GM12801 (cell line): ENCODE measurements around the gene CPB2.

Experiments
- TF ChIP-seq, protein P1 (sequence below): IDR thresholded peaks from one replicate; pipeline ENCODE4 v1.5.1; 2011; ENCODE audit warnings: control low read depth; ENCODE audit not compliant: insufficient read length; ENCODE audit errors: extremely low read depth

CPB2 gene

DNA sequence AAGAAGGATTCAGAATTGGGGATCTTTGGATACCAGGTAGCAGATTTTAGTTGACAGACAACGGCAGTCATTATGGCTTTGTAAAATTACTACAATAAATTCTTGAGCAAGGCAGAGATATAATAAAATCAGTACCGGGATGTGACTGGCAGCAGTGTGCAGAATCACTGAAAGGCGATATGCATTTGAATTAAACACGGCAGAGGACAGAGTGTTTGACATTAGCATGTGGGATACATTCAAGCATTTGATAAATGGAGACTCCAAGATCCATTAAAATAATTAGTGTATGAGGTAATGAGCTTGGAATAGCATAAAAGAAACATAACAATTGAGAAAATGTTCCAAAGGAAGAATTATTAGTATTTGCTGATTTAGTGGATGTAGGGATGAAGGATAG, 40.3 kb upstream of the CPB2 start:
- TF ChIP-seq, protein P1, sequence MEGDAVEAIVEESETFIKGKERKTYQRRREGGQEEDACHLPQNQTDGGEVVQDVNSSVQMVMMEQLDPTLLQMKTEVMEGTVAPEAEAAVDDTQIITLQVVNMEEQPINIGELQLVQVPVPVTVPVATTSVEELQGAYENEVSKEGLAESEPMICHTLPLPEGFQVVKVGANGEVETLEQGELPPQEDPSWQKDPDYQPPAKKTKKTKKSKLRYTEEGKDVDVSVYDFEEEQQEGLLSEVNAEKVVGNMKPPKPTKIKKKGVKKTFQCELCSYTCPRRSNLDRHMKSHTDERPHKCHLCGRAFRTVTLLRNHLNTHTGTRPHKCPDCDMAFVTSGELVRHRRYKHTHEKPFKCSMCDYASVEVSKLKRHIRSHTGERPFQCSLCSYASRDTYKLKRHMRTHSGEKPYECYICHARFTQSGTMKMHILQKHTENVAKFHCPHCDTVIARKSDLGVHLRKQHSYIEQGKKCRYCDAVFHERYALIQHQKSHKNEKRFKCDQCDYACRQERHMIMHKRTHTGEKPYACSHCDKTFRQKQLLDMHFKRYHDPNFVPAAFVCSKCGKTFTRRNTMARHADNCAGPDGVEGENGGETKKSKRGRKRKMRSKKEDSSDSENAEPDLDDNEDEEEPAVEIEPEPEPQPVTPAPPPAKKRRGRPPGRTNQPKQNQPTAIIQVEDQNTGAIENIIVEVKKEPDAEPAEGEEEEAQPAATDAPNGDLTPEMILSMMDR: no peak

DNA sequence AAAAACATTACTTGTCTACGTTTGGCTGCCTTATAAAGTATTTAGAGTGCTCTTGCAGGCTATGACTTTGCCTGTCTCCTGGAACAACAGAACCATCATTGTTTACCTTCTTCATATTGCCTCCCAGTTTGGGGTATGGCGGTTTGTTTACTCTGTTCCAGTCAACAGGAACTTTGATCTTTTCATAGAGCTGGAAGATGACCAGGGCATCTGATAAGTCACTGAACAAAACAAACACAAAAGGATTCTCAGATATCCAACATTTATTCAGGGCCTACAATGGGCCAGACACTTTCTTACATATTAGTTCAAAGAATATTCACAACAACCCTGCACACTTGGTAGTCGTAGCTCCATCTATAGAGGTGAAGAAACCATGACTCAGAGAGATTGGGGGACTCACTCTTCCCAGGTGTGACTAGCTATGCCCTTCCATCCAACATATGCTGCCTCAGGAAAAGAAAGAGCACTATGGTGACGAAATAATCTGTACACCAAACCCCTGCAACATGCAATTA, 38.4 kb upstream of the CPB2 start:
- TF ChIP-seq, protein P1: no peak

DNA sequence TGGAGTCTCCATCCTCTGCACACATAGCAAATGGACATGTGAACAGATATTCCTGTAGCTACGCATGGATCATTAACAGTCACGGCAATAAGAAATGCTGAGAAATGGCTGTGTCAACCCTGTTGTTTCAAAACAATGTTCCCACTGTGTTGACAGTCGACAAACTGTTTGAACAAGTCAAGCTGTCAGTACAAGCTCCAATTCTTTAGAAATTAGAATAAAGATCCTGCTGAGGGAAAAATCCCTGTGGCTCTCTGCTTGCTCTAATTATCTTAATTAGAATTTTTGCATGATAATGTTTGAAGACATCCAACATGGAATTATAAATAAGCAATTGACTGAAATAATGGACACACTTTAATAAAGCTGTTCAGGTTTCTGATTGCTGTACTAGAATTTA, 37.9 kb upstream of the CPB2 start:
- TF ChIP-seq, protein P1: no peak

DNA sequence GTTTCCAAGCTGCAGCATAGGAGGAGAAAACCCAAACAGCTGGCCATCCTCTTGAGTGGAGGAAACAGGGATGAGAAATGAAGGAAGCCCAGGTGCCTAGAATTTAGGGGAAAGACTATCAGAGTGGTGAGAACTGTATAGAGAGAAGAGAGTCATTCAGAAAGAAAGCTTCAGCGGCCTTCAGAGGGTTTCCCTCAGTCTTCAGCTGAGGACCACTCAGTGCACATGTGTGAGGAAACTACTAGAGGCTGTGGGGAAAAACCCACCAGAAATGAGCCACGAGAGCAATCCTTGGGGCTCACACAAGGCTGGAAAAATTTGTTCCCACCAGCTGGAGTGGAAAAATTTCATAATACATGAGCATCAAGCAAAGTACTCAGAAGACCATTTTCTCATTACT, 35.2 kb upstream of the CPB2 start:
- TF ChIP-seq, protein P1: no peak

DNA sequence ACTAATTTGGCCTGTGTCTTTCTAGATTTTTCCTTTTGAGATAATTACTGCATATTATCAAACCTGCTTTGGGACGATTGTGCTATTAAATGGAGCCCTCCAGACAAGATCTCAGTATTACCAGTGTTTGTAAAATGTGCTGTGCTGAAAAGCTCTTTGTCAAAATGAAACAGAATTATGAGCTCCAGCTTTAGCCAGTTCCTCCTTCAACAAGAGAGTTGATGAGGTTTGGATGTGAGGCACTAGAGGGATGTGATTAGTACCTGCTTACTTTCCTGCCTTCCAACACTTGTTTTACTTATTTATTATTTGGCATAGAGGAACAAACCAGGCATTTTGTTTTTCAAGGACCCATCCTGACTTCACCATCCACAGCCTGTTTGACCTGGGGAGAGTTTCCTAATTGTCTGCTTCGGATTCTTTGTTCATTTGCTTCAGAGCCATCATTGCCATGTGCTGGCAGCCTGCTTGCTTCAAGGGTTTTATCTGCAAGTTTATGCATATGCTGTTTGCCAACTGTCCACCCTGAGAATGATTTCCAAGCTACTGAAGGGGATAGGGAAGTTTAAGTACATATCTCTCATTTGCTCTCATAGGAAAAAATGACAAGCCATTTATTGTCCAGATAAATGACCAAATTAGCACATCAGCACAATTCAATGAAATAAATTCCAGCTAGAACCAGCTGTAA, 32.9 kb upstream of the CPB2 start:
- TF ChIP-seq, protein P1: no peak

DNA sequence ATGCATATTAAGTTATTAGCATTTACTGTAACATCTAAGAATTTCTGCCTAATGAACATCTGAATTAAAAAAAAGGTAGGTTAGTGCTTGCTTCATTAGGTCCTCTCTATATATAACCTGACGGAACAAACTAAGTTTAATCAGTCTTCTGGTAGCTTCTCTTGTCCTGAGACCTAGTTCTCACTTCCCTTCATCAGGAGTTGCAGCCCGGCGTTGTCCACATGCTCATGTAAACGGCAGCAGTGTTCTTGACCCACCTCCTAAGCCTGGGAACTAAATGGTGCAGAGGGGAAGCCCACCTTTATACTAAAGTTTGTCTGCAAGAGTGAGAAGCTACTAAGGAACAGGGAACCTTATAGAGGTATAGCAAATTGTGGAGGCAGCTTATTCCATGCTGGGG, 31.9 kb upstream of the CPB2 start:
- TF ChIP-seq, protein P1: no peak

DNA sequence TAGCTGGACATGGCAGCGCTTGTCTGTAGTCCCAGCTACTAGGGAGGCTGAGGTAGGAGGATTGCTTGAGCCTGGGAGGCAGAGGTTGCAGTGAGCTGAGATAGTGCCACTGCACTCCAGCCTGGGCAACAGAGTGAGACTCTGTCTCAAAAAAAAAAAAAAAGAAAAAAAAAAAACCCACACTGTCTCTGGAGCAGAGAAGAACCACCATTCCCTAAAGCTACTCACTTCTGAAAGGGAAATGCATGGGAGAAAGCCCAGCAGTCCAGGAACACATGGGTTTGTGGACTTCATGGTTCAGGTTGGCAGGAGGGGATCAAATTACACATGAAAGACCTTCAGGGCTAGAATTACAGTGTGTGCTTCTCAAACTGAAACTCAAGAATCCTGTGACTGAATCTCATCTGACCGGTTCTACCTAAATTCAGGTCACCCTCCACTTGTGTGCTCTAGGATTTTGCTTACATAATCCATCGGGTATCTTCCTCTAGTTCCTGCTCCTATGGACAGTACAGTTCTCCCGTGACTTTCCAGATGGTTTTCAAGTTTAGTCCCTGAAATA, 30.2 kb upstream of the CPB2 start:
- TF ChIP-seq, protein P1: no peak
